ENCODE measurements around the gene PATJ.

DNA sequence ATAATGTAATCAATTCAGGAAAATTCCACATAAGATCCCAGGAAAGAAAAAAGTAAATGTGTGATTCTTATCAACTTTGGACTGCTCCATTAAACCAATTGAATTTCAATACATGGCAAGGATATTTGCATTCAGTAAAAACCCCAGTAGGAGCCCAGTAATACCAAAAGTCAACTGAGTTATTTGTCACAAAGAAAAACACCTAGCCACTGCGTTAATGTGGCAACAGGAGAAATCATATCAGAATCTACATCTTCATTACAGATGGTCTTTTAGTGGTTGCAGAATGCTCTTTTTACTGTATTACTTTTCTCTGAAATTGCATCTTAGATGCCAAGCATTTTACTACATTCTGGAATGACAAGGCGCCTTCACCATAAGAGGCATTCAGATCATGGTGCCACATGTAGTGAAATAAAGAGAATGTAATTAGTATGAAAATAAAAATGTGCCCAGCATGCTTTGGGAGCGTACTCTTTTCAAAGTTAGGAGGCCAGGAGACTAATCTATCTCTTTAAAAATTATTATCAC, 180.7 kb downstream of the PATJ start:
- TF ChIP-seq, protein P1, sequence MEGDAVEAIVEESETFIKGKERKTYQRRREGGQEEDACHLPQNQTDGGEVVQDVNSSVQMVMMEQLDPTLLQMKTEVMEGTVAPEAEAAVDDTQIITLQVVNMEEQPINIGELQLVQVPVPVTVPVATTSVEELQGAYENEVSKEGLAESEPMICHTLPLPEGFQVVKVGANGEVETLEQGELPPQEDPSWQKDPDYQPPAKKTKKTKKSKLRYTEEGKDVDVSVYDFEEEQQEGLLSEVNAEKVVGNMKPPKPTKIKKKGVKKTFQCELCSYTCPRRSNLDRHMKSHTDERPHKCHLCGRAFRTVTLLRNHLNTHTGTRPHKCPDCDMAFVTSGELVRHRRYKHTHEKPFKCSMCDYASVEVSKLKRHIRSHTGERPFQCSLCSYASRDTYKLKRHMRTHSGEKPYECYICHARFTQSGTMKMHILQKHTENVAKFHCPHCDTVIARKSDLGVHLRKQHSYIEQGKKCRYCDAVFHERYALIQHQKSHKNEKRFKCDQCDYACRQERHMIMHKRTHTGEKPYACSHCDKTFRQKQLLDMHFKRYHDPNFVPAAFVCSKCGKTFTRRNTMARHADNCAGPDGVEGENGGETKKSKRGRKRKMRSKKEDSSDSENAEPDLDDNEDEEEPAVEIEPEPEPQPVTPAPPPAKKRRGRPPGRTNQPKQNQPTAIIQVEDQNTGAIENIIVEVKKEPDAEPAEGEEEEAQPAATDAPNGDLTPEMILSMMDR (conservative IDR thresholded peaks at IDR 0.05; ENCODE audit: low read depth, low read length), result no peak
- TF ChIP-seq EZH2 (IDR thresholded peaks at IDR 0.05; ENCODE audit: low read length, unreplicated experiment) (no peak), EZH2phosphoT487 (IDR thresholded peaks at IDR 0.05; ENCODE audit: borderline replicate concordance, low read length) (no peak)
